Upper lobe of left lung (tissue), 6 donors: Measurements from ENCODE around the gene KRTAP10-4. TPM values are rescaled to one million over a fixed set of nuclear protein-coding genes. Genes with fewer than 3 reads are reported as not detected.
"Not testable (repeated sequence)": the region's sequence is repeated elsewhere in the genome, so short reads cannot be mapped to it uniquely, and the experiment has no call there.

ENCODE experiments used
- ATAC-seq, 2 donors: fragments of 200-7000 bp; cut with Tn5 transposase; one replicate each; pipeline ENCODE4 v1.9.1; 2022; ENCODE audit warnings: mild to moderate bottlenecking in 2 of 2, moderate library complexity in 2 of 2; ENCODE audit not compliant: low FRiP score in 2 of 2
- DNase-seq, 2 donors: peaks; one replicate each; pipeline ENCODE4 v3.0.0-alpha.2; 2019 to 2020
- H3K27ac ChIP-seq, 4 donors: fragments of 200-600 bp; sonication (generic); one replicate each; pipeline ENCODE4 v1.5.1; 2016 to 2019
- H3K27me3 ChIP-seq, 4 donors: fragments of 200-600 bp; sonication (generic); one replicate each; pipeline ENCODE4 v1.5.1; 2017 to 2019
- H3K36me3 ChIP-seq, 4 donors: fragments of 200-600 bp; sonication (generic); one replicate each; pipeline ENCODE4 v1.5.1; 2016 to 2019
- H3K4me1 ChIP-seq, 4 donors: fragments of 200-600 bp; sonication (generic); one replicate each; pipeline ENCODE4 v1.5.1; 2018 to 2019
- H3K4me3 ChIP-seq, 4 donors: fragments of 200-600 bp; sonication (generic); one replicate each; pipeline ENCODE4 v1.5.1; 2017 to 2019; ENCODE audit warnings: mild to moderate bottlenecking in 2 of 4, moderate library complexity in 1 of 4
- H3K9me3 ChIP-seq, 4 donors: fragments of 200-600 bp; sonication (generic); one replicate each; pipeline ENCODE4 v1.5.1; 2018 to 2019
- EP300 ChIP-seq, 4 donors: sonication (generic); formaldehyde crosslinking; IDR thresholded peaks; one replicate each; pipeline ENCODE4 v1.5.1; 2017; ENCODE audit warnings: antibody characterized with exemption in 4 of 4, control low read depth in 2 of 4
- POLR2A ChIP-seq, 4 donors: fragments of 450-650 bp; IDR thresholded peaks; one replicate each; pipeline ENCODE4 v1.5.1; 2016 to 2017; ENCODE audit warnings: antibody characterized with exemption in 4 of 4, mild to moderate bottlenecking in 2 of 4
- POLR2AphosphoS5 ChIP-seq, 2 donors: sonication (generic); formaldehyde crosslinking; IDR thresholded peaks; one replicate each; pipeline ENCODE4 v1.5.1; 2017; ENCODE audit warnings: antibody characterized with exemption in 2 of 2
- WGBS, 2 donors: methylation state at CpG; one replicate each; pipeline ENCODE4 v1.1.5; 2017 to 2018; 5-methylcytosine and 5-hydroxymethylcytosine counted together
- total RNA-seq, 6 donors: library from RNA; depleted of rRNA in 4 of 6; stranded (reverse); fragments of >200 nt in 4 of 6; gene quantifications; one replicate each; pipeline versions ENCODE4 v1.1.0 to v1.2.1, GENCODE V29; 2016 to 2021
- TF ChIP-seq, protein P1 (sequence below), 6 experiments: fragments of 450-650 bp in 4 of 6; fragments of 200-600 bp in 2 of 6; sonication (generic) in 2 of 6; IDR thresholded peaks; one replicate each; pipeline ENCODE4 v1.5.1; 2016 to 2019; ENCODE audit warnings: antibody characterized with exemption in 6 of 6
- donor health status: DM: no; HTN: no; CAD: no; lungs with moderate emphysema.
- donor health status: DM: no; HTN: yes; CAD: no; lungs with severe emphysema.

KRTAP10-4 gene
- total RNA-seq, 6 donors from 2014 or later, result not detected

DNA sequence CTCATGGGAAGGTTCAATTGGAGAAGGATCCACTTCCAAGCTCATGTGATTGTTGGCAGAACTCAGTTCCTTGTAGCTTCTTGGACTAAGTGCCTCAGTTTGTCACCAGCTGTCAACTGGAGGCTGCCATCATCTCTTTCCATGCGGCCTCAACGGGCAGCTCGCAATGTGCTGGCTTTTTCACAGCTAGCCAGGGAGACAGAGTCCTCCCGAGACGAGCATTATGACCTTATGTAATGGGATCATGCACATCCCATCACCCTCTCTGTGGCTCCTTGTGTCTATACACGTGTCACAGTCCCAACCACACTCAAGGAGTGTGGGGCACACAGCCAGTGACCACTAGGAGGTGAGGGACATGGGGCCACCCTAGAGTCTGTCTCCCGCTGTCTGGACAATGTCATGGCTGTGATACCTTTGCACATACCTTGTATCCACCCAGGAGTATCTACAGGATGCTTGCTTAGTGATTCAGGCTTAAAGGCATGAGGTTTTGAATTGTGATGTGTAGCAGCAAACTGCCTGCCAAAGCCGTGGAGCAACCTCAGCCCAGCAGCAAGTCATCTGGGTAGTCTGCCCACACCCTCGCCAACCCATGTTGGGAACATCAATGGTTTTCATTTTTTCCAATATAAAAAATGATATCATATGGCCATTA lies 22.7 kb downstream of the KRTAP10-4 start:
- Histone ChIP-seq H3K27ac (no peak overlapping the region), H3K36me3 (no peaks in the 10 kb centered on the region), H3K9me3 (no peaks in the 10 kb centered on the region), H3K4me1 (no peaks in the 10 kb centered on the region), H3K27me3 (no peaks in the 10 kb centered on the region), H3K4me3 (no peak overlapping the region)
- ATAC-seq (peak in 1 of 2 donors; percentile 13), DNase-seq (no peak)
- TF ChIP-seq POLR2A (IDR thresholded peaks at IDR 0.05), result no peak
- no peak for TF ChIP-seq POLR2AphosphoS5 (IDR thresholded peaks at IDR 0.05)
- no peak for TF ChIP-seq EP300 (IDR thresholded peaks at IDR 0.05)
- TF ChIP-seq, protein P1, sequence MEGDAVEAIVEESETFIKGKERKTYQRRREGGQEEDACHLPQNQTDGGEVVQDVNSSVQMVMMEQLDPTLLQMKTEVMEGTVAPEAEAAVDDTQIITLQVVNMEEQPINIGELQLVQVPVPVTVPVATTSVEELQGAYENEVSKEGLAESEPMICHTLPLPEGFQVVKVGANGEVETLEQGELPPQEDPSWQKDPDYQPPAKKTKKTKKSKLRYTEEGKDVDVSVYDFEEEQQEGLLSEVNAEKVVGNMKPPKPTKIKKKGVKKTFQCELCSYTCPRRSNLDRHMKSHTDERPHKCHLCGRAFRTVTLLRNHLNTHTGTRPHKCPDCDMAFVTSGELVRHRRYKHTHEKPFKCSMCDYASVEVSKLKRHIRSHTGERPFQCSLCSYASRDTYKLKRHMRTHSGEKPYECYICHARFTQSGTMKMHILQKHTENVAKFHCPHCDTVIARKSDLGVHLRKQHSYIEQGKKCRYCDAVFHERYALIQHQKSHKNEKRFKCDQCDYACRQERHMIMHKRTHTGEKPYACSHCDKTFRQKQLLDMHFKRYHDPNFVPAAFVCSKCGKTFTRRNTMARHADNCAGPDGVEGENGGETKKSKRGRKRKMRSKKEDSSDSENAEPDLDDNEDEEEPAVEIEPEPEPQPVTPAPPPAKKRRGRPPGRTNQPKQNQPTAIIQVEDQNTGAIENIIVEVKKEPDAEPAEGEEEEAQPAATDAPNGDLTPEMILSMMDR (IDR thresholded peaks at IDR 0.05), result no peak
- 76 to 88% methylated on average over 5 to 8 of the region's 9 CpGs for WGBS, 2 donors

DNA sequence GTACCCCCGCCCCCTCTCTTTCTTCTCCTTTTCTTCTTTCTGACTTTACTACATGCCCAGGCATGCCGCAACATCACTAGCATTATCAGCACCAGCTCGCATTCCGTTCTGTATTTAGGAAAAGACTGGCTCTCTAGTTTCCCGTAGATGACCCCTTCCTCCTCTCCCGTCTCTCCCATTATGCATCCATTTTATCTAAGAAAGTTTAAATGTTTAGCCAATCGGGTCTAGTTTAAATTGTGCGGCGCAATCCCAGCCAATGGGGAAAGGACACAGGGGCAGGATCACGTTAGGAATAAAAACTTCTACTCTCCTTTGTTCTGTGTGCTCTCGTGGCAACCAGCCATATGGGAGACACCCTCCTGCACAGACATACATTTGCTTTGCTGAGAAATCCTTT lies 24.5 kb downstream of the KRTAP10-4 start:
- Histone ChIP-seq H3K27me3 (no peaks in the 10 kb centered on the region), H3K4me3 (no peak overlapping the region), H3K27ac (no peak overlapping the region), H3K36me3 (no peaks in the 10 kb centered on the region), H3K9me3 (no peaks in the 10 kb centered on the region), H3K4me1 (no peaks in the 10 kb centered on the region)
- WGBS, 2 donors, result 79 to 81% methylated on average over 11 of the region's 11 CpGs
- no peak for ATAC-seq
- DNase-seq, result no peak
- TF ChIP-seq, protein P1 (IDR thresholded peaks at IDR 0.05), result no peak
- TF ChIP-seq POLR2A (IDR thresholded peaks at IDR 0.05) (no peak), POLR2AphosphoS5 (IDR thresholded peaks at IDR 0.05) (no peak), EP300 (IDR thresholded peaks at IDR 0.05) (no peak)

DNA sequence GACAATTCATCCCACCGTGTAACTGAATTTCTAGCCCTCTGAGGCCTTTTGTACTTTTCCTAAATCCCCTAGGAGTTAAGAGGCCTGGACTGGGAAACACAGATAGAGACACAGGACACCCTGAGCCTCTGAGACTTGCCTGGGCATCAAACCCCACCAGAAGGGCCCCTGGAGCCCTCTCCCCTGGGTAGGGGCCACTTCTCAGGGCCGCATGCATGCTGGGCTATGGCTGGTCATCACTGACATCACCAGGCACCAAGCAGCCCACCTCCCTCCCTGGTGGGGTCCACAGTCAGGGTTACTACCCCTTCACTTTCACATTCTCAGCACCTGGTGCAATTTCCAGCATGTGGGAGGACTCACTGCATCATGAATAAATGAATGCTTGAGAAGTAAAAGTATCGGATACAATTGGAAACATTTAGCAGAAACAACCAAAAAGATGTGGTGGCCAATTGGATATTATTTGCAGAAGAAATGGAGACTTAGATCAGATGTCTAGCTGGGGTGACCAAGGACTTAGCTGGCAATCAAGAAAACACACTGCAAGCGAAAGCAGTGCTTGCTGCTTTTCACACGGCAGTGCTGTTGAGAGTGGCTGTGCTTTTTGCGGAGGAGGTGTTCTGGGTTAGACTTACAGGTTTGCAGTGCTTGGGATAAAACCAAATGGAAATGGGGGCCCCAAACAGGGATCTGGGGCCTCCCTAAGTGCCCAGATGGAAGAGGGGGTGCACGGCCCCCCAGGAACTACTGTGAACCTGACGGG lies 25.9 kb downstream of the KRTAP10-4 start:
- Histone ChIP-seq H3K27ac (no peak overlapping the region), H3K9me3 (no peaks in the 10 kb centered on the region), H3K4me1 (no peaks in the 10 kb centered on the region), H3K27me3 (no peaks in the 10 kb centered on the region), H3K4me3 (no peak overlapping the region), H3K36me3 (no peaks in the 10 kb centered on the region)
- ATAC-seq (no peak), DNase-seq (no peak)
- TF ChIP-seq POLR2AphosphoS5 (IDR thresholded peaks at IDR 0.05) (no peak), EP300 (IDR thresholded peaks at IDR 0.05) (no peak), POLR2A (IDR thresholded peaks at IDR 0.05) (no peak)
- TF ChIP-seq, protein P1 (IDR thresholded peaks at IDR 0.05), result no peak
- 91 to 98% methylated on average over 6 to 8 of the region's 8 CpGs for WGBS, 2 donors

DNA sequence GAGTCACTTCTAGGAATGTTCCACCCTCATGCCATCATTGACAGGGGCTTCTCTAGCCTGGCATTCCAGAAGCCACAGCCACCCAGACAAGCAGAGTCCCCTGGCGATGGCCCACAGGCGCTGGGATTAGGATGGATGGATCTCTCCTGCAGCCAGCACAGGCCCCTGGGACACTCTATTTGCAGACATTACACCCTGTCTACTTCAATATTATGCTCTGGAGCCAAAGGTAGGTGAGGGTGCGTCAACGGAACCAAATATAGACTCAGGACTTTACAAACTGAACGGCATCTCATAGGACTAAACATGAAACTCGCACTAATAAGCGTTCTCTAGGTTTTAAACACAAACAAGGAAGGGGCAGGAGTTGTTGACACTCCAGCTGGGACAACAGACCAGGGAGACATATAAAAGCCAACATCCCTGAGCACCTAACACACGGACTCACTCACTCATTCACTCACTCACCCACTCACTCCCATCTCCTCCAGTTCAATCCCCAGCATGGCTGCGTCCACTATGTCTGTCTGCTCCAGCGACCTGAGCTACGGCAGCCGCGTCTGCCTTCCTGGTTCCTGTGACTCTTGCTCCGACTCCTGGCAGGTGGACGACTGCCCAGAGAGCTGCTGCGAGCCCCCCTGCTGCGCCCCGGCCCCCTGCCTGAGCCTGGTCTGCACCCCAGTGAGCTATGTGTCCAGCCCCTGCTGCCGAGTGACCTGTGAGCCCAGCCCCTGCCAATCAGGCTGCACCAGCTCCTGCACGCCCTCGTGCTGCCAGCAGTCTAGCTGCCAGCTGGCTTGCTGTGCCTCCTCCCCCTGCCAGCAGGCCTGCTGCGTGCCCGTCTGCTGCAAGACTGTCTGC lies 26.8 kb downstream of the KRTAP10-4 start, which contains the start of gene KRTAP10-7:
Gene KRTAP10-7 (plus strand): TSS at position 480 of the 861 bp plus-strand sequence. CDS start 25 bp downstream, at position 505.
- not testable (repeated sequence) for H3K4me1 ChIP-seq, H3K27ac ChIP-seq, H3K36me3 ChIP-seq, H3K4me3 ChIP-seq, H3K9me3 ChIP-seq, ATAC-seq, H3K27me3 ChIP-seq
- DNase-seq, result peak in 1 of 2 donors; percentile 72
- WGBS, 2 donors, result 73 to 75% methylated on average over 14 to 23 of the region's 23 CpGs

DNA sequence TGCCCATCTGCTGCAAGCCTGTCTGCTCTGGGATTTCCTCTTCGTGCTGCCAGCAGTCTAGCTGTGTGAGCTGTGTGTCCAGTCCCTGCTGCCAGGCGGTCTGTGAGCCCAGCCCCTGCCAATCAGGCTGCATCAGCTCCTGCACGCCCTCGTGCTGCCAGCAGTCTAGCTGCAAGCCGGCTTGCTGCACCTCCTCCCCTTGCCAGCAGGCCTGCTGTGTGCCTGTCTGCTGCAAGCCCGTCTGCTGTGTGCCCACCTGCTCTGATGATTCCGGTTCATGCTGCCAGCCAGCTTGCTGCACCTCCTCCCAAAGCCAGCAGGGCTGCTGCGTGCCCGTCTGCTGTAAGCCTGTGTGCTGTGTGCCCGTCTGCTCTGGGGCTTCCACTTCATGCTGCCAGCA lies 27.6 kb downstream of the KRTAP10-4 start:
- H3K27me3 ChIP-seq, ATAC-seq, H3K4me1 ChIP-seq, H3K9me3 ChIP-seq, H3K36me3 ChIP-seq, H3K27ac ChIP-seq, H3K4me3 ChIP-seq: not testable (repeated sequence)
- peak in 1 of 2 donors; percentile 59 for DNase-seq
- WGBS, 2 donors, result 87% methylated on average over 7 of the region's 10 CpGs; no CpG with 5 or more reads in 1 of the 2 donors
